GM20000 (cell line): Measurements from ENCODE around the gene TWIST2.

Source experiments
- DNase-seq: peaks from one replicate; pipeline ENCODE4 v3.0.0; 2012; ENCODE audit warnings: low spot score
- TF ChIP-seq, protein P1 (sequence below): IDR thresholded peaks from 2 replicates; pipeline ENCODE4 v1.5.1; 2012; ENCODE audit warnings: mild to moderate bottlenecking, control low read depth; ENCODE audit errors: extremely low read depth, missing control alignments

Gene TWIST2

GRCh38 chr2:238922435-238922834 lies 74.5 kb downstream of the TWIST2 start:
- TF ChIP-seq, protein P1, sequence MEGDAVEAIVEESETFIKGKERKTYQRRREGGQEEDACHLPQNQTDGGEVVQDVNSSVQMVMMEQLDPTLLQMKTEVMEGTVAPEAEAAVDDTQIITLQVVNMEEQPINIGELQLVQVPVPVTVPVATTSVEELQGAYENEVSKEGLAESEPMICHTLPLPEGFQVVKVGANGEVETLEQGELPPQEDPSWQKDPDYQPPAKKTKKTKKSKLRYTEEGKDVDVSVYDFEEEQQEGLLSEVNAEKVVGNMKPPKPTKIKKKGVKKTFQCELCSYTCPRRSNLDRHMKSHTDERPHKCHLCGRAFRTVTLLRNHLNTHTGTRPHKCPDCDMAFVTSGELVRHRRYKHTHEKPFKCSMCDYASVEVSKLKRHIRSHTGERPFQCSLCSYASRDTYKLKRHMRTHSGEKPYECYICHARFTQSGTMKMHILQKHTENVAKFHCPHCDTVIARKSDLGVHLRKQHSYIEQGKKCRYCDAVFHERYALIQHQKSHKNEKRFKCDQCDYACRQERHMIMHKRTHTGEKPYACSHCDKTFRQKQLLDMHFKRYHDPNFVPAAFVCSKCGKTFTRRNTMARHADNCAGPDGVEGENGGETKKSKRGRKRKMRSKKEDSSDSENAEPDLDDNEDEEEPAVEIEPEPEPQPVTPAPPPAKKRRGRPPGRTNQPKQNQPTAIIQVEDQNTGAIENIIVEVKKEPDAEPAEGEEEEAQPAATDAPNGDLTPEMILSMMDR, result no peak
- DNase-seq, result no peak

DNA sequence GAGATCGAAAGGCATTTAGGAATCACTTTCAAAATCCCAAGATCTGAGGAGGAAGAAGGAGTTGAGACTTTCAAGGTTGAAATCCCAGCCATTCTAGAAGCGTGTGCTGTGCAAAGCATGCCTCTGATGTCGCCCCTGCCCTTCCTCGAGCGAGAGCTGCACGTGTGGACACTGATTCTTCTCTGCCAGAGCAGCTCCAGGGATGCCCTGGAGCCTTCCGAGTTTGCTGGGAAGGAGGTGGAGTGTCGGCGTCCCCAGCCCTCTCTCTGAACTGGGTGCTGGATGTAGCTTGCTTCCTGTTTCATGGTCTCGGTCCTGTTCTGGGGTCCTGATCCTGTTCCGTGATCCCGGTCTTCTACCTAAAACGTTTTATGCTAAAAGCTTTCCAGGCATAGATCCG lies 76.1 kb downstream of the TWIST2 start:
- TF ChIP-seq, protein P1, result no peak

GRCh38 chr2:238924796-238925195 lies 76.9 kb downstream of the TWIST2 start:
- DNase-seq, result no peak
- TF ChIP-seq, protein P1, result no peak

More for the DNA sequence above, 76.1 kb downstream of the TWIST2 start:
- no peak for DNase-seq

DNA sequence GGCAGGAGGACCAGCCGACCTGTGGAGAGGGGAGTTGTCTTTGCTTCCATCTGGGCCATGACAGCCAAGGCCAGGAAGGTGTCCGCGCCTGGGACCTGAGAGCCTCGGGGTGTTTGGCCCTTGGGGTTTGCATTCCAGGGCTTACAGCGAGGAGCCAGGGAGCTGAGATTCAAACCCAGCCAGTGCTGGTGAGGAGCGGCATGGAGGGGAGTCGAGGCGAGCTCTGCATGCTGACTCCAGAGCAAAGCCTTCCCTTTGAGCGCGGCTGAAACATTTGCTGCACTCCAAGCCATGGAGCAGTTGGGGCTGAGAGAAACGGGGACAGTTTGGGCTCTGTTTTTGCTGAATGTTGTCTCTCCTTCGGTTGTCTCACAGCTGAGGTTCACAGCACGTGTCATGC lies 77.4 kb downstream of the TWIST2 start:
- TF ChIP-seq, protein P1, result no peak
- no peak for DNase-seq

- TF ChIP-seq, protein P1, result no peak
- no peak for DNase-seq
Observed at GRCh38 chr2:238925816-238926521, 78.1 kb downstream of the TWIST2 start.

GRCh38 chr2:238926761-238927611 lies 79.1 kb downstream of the TWIST2 start:
- DNase-seq, result no peak
- TF ChIP-seq, protein P1, result no peak
